C4-2B (cell line): Measurements from ENCODE around the gene FLRT3.

Source experiments
- CTCF ChIP-seq: fragments of 450-650 bp; conservative IDR thresholded peaks from 2 replicates; pipeline ENCODE4 v1.5.1; 2017; ENCODE audit warnings: mild to moderate bottlenecking
- ZFX ChIP-seq: fragments of 450-650 bp; IDR thresholded peaks from 2 replicates; pipeline ENCODE4 v1.6.1; 2017

DNA sequence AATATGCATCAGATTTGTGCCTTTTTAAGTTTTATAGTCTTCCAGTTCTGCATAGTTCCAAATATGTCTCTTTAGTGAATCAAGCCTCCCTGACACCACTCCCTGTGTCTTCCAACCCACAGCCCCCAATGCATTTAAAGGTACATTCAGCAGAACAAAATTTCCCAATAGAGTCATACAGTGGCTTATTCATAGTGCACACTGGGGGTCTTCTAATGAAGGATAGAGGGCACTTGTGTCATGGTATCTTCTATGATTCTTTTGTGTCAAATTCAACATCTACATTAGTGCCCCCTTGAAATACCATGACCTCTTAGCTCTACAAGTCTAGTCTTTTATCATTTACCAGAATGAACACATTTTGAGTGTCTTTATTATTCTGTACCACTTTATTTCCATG, 33.8 kb downstream of the FLRT3 start:
- TF ChIP-seq CTCF: no peak
- no peak for TF ChIP-seq ZFX
